Measurements from ENCODE around the gene FGR.

FGR gene

DNA sequence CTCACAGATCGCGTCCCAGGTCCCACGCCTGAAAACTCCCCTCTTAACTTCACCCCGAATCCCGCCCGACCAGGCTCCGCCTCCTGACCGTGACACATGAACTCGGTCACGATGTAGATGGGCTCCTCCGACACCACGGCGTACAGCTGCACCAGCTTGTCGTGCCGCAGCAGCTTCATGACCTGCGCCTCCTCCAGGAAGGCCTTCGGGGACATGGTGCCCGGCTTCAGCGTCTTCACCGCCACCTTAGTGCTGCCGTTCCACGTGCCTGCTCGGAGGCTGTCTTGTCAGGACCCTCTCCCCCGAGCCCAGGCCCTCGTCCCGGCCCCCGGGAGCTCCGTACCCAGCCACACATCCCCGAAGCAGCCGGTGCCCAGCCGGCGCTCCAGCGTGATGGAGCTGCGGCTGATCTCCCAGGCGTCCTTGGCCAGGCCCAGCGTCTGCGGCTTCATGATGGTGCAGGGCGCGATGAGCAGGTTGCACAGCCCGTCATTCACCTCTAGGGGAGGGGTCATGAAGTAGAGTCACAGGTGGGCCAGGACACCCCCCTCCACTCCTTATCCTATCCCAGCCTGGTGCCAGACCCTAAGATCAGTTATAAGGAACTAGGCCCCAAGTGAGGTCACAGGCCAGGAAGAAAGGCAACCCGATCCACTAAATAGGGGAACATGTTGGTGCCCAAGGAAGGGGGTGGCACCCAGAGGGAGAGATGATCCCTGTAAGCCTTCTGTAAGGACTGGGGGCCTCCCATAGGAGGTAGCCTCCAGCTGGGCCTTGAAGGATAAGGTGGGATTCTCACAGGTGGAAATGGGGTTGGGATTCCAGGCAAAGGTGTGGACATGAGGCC lies 19.4 kb downstream of the FGR start:
- DNase-seq, result no peak

DNA sequence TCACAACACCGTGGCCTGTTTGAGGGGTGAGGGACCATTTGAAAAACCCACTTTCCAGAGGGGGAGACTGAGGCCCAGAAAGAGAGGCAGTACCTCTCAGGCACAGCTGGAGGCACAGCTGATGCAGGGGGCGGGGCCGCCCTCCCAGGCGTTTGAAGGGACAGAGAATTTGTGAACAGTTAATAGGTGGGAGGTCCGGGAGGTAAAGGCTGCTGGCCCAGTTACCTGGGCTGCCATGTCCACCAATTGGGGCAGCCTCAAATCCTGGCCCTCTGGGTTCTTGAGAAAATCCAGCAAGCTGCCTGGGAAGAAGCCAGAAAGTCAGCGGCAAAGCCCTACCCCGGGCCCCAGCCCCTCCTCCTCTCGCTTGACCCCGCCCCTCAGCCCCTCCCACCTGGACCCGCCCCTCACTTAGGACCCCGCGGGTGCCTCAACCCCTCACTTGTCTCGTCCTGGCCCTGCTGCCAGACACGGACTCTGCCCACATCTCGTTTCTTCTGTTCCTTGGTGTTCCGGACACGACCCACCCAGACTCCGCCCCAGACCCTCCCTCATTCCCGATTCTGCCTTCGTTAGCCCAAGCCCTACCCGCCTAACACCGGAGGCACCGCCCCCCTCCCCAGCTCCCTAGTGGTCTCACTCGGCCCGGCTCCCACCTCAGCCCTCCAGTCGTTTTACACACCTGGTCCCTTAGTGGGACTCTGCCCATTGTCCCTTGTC lies 20.2 kb downstream of the FGR start:
- no peak for DNase-seq

DNA sequence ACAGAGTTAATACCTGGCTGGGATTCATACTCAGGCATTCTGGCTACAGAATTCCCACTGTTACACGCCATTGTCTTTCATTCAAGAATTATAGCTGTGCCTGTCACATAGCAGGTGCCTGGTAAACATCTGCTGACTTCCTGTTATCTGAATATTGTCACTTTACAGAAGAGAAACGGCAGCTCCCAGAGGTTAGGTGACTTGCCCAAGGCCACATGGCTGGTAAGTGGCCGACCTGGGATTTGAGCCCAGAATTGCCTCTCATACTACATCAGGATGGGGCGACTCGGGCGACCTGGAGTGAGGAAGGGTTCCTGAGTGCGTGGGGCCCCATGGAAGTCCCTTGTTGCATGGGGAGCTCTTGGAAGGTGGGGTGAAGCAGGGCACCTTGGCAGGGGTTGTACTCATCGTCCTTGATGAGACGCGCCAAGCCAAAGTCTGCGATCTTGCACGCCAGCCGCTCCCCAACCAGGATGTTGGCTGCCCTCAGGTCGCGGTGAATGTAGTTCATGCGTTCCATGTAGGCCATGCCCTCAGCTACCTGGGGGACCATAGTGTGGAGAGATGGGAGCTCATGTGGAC lies 20.9 kb downstream of the FGR start:
- DNase-seq, result no peak

DNA sequence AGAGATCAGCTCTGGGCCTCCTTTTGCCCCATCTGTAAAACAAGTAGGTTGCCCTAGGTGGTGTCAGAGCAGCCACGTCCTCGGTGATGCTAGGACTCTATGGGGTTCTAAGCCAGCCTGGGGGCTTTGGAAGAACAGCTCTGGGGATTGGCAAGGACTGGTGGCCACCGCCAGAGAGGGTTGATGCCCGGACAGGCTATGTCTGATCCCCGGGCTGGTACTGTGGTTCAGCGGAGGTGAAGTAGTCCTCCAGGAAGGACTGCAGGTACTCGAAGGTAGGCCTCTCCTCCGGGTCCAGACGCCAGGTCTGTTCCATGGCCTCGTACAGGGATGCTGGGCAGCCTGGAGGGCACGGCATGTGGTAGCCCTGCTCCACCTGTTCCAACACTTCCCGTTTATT lies 22.3 kb downstream of the FGR start:
- DNase-seq, result no peak

DNA sequence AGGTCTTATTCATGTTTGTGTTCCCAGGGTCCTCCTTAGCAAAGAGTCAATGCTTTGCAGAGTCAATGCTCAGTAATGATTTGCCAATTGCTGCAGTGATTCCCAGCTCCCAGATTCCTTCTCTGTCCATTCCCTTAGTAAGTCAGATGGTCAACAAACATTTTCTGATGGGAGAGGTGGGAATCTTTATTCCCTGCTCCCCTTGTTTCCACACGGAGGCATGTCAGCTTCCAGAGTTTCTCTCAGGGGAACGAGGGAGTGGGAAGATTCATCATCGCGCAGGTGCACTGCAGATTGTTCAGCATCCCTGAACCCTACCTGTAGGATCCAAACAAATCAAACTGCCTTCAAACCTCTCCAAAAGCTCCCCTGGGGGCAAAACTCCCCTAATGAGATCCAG lies 23.5 kb downstream of the FGR start:
- no peak for DNase-seq

DNA sequence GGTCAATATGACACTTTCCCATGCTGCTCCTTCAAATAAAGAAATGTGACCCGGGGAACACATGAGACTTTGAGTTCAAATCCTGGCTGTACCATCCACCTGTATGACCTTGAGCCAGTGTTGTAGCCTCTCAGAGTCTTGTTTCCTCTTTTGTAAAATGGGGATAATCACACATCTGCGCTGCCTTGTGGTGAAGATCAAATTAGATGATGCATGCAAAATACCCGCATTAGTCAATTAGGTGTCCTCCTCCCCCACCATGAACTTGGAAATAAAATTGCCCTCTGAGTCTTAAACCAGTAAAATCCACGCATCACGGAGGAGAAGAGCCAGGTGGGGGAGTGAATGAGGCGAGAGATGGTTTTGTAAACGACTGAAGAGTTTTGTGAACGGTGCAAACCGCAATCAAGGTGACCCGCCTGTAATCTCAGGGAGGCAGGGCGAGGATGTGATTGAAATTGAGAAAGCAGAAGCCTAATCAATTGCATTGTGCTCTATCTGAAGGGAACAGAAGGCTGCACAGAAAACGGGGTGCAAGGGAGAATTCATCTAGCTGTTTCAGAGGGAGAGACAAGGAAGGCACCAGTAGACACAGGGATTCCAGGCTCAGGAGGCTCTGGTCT lies 25.3 kb downstream of the FGR start:
- DNase-seq, result no peak

DNA sequence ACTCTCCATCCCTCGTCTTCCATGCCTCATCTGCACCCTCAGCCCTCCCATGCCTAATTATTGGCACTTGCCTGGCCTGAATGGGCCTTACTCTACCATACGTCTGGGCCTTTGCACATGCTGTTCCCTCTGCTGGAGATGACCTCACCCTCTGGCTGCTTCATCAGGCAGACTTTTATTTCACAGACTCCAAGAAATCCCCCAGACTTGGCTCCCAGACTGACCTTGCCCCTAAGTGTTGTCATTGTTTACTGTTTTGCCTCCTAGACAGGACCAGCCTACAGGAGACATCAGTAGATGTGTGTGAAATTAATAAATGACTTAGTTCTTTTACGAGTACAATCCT lies 25.8 kb downstream of the FGR start:
- DNase-seq, result no peak

DNA sequence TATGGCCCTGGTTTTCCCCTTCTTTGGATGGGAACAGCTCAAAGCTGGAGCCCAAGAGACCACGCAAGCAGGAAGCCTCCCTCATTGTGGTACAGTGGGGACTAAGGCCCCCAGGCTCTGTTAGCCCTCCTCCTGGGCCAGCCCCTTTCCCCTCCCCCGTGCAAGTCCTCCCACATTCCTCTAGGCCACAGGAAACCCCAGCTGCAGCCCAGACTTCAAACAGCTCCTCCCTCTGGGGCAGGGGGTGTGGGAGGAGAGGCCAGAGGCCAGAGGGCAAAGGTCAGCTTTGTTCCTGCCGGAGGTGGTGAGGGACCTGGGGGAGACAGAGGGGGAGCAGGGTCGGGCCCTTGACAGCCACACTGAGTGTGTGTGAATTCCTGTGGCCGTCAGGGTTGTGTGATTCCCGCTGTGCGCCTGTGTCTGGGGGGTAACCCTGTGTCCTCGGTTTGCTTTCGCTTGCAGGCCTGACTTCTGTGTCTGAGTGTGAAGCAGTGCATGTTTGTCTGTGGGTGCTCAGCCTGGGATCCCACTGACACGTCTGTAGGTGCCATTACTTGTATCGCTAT lies 27.7 kb downstream of the FGR start:
- DNase-seq, result no peak

DNA sequence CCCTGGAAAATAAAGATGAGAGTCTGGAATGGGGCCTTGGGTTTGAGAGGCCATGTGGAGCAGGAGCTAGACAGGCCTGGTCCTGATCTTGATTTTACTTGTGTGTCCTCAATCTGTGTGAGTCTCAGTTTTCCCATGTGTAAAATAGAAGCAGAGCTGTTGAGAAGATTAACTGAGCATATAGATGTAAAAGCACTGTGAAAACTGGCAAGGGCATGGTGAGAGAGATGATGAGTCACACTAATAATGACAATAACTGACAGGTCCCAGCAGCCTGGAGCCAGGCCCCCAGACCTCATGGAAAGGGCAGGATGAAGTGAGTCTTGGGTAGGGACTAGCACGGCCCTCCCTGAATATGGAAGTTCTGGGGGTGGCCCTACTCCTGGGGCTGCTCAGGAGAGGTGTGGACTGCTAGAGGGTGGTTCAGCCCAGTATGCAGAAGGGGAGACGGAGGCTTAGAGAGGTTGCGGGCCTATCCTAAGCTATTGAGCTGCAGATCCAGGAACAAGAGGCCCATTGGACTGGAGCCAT lies 28.2 kb downstream of the FGR start:
- no peak for DNase-seq

DNA sequence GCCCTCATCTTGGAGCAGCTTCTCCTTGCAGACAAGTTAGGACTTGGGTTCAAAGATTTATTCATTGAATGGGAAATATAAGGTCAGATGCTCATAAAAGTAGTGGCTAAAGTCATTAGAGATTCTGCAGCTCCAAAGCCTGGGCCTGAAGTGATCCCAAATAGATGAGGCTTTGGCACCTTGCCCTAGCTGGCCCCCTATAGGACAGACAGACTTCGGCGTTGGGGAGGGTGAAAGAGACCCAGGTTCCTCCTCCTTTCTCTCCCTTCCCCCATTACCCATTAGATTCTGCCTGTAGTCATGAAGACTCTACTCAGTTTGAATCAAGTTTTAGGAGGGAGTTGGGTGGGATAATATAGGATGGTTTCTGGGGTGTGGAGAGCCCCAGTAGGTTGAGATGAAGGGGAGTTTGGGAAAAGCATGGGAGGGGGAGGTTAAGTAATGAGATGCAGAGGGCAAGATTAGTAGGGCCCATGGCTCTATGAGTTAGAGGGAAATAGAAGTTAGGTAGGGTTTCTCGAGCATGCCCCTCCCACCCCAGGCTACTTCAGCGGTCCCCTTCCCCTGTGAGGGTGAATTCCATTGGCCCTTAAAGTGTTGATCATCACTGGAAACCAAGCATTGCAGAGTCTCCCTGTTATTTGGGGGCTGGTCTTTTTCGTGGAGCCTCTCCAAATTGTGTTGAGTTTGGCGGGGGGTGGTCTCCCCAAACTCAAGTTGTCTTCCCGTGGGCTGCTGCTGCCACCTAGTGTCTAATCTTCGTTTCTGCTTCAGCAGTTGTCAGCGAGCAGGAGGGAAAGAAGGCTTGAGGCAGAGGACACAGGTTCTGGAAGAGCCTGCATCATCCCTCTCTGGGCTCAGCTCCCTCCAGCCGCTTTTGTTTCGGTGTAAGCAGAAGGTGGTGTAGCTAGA lies 28.9 kb downstream of the FGR start:
- DNase-seq, result peak; percentile 69

DNA sequence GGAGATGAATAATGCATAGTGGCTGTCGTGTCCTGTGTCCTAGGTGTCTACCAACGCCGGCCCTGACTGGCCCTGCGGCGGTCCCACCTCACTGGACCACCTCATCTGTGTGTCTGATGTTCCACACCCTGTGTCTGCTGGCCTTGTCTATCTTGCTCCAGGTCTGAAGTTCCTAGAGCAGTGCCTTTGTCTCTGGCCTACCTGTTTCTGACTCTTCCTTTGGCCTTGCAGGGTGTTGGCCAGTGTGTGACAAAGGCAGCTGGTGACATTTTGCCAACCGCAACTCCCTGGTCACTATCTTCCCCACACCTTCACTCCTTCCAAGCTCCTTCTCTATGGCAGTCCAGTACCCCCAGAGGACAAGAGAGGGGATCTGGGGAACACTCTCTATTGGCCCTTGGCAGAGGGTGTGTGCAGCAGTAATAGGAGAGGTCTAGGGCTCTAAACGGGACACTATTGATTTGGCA lies 29.7 kb downstream of the FGR start:
- no peak for DNase-seq

DNA sequence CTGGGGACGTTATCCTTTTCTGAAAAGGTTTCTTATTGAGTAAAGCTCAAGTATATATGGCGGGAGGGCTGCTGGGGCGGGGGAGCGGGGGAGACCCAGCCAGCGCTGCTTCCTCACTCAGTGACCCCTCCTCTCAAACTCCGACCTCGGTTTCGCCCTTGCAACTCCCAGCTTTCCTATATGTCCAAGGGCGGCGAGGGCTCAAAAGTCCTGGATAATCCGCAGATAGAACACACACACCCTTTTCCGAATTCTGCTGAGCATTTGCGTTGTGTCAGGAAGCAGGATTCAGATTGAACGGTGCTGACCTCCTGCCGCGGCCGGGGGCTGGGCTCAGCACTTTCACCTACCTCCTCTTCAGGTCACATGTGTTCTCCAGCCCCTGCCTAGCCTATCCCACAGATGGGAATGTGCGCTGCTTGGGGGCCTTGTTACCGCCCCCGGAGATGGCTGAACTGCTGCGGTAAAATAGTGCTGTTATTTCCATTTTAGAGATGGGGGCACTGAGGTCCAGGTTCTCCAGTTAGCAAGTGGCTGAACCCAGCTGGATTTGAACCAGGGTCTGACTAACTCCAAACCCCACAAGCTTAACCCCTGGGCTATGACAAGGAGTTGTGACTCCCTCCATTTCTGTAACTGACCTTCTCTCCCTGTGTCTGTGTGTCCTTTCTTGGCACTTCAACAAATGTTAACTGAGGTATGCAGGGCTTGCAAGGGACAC lies 30.2 kb downstream of the FGR start:
- DNase-seq, result no peak

DNA sequence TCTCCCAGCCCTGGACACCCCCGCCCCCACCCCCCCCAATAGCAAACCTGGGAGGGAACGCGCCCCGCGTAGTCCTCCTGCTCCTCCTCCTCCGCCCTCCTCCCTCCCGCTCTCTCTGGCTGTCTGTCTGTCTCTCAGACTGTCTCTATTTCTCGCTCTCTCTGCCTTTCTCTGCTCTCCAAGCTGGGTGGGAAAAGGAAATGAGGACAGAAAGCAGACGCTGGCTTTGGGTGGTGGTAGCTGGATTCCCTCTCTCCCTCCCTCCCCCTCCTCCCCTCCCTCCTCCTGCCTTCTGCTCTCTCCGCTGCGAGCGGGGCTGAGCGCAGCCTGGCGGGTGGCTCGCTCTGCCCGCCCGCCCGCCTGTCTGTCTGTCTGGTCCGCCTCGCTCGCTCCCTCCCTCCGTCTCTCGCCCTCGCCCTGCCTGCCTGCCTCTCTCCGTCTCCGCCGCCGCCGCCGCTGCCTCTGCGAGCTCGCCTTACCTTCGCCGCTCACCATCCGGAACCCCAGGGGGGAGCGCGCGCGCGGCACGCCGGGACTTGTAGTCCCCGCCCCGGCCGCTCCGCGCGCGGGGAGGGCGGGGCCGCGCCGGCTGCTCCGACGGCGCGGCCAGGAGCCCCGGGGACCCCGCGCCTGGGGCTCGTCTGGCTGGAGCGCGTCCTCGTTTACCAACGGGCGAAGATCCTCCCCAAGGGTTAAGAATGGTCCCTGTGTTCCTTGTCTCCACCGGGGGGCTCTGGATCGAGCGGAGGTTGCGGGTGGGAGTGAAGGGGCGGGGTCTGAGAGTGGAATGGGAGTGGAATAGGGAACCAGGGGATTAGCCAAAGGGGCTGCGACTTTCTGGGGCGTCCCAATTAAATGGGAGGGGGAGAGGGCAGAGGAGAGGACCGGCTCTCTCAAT lies 31.1 kb downstream of the FGR start, which contains the start of gene AHDC1:
TSS of gene AHDC1 (minus strand) at position 464 of the 898 bp plus-strand sequence. CDS start 52,029 bp downstream, outside the sequence.
- DNase-seq, result peak; percentile 92

DNA sequence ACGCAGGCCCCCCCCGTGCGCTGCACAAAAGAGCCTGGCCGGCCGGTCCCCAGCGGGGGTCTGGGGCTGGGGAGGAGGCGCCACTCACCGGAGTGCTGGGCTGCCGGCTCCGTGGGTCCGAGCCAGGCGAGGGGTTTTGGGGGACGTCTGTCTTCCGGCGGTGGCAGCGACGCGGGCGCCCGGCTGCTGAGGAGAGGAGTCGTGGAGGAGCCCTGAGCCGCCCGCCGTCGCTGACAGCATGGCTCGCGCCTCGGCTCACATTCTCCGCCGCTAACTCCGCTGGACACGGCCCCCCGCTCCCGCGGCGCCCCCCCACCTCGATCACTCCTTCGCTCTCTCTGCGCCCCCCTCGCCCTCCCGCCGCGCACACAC lies 31.7 kb downstream of the FGR start:
- no peak for DNase-seq

DNA sequence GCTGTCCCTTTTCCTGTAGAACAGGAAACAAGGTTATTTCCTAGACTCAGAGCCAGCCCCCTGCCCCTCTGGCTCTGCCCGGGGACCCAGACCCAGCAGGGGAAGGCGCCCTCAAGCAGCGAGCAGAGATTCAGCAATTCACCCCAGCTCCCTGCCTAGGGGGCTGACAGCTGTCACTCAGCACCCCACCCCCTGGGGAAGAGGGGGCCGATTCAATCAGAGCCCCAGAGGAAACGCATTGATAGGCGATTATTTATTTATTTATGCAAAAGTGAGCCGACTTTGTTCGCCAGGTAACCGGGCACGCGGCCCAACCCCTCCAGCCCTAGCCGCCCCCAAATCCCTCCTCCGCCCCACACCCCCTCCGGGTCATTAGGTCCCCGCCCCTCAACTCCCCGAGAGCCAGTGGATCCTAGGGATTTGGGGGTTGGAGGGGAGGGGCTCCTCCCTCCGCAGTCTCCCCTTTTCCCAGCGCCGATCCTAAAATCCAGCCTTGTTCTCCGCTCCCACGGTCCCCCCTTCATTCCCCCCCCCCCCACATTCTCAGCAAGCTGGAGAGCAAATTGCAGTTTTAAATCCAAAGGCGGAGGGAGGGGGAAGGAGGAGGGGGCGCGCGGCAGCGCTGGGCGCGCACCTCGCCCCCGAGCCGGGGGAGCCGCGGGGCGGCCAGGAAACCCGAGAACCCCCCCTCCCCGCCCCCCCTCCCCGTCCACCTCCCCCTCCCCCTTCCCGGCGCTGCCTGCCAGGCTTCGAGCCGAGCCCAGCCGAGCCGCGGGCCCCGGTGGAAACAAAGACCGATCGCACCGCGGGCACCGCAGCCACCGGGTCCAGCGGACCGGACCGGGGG lies 32.3 kb downstream of the FGR start:
- no peak for DNase-seq

DNA sequence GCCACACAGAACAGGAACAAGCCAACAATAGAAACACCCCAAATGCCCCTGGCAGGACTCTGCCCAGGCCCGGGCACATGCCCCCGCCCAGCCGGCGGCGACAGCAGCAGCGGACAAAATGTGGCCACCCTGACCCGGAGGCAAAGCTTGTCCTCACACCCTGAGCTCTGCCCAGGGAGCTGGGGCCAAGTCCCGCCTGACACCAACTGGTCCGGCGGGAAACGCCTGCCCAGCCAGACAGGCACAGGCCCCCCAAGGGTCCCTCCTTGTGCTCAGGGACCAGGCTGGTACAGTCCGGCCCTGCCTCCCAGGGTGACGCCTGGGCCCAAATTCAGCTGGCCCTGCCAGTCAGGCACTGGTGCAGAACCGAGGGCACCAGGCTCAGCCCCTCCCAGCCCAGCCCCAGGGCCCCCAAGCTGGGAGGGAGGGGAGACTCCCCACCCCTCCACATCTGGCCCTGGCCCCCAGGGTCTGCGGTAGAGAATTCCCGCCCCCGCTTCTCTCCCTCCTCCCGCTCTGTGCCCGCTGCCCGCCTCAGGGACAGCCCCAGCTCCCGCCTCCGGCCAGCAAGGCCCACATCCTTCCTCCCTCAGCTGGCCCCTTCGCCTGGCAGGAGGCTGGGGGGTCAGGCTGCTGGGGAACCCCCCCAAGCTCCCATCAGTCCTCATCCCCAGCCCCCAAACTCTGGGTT lies 33.1 kb downstream of the FGR start:
- no peak for DNase-seq

DNA sequence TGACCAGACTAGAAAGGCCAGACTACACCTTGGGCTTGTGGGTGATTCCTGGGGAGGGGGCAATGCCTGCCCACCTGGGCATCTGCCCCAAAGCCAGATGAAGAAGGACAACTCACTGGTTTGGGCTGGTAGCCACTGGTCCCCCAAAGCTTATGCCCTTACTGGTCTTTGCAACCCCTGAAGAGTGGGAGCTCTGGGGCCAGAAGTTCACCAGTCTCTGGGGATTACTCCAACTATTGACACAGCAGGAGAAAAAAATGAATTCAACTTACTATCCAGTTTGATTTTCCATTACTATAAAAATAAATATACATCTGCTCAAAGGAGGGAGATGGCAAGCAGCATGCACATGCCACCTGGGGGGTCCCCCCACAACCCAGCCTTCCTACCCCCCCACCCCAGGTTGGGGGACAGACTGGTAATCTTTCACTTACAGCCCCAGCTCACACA lies 33.6 kb downstream of the FGR start:
- no peak for DNase-seq

DNA sequence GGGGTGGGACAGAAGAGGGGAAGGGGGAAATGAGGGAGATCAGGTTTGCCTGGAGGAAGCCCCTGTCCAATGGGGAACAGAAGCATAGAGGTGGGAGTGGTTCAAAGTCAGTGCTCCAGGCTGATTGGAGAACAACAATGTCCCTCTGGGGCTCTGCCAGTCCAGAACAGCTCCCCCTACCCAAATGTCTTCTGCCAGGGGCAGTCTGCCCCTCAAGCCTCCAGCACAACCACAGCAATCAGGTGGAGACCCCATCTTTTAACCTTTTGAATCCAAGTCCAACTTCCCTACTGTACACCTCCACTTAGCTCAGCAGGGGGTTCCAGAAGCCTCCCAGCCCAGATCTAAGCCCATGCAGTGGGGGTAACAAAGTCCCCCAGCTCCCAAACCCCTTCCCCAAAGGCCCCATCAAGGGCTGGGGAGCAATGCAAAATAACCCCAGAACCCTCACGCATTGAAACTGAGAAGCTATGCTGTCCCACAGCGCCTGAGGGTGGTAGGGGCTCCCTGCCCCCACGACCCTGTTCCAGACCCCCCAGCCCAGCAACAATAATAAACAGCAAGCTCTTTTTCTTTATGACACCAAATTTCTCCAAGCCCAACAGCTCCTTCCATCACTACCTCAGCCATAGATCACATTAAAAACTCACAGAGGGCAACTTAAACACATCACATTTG lies 34.3 kb downstream of the FGR start:
- no peak for DNase-seq
